ENCODE data around the gene GRIA1. TPM values are rescaled to one million over a fixed set of nuclear protein-coding genes. Genes with fewer than 3 reads are reported as not detected.
"Not testable (repeated sequence)": the region's sequence is repeated elsewhere in the genome, so short reads cannot be mapped to it uniquely, and the experiment has no call there.

The GRIA1 gene
- total RNA-seq, 1 donor from 2014 or later = 0.55 TPM

GRCh38 chr5:153824909-153825308 lies 334.4 kb downstream of the GRIA1 start:
- DNase-seq (ENCODE audit: low spot score) = no peak
- H3K36me3 Mint-ChIP-seq (ENCODE audit: low read depth) = no peaks in the 10 kb centered on the region
- no peak overlapping the region for H3K27ac Mint-ChIP-seq (ENCODE audit: unreplicated experiment)
- peaks cover 15% of the 10 kb centered on the region for H3K4me1 Mint-ChIP-seq (ENCODE audit: low read depth)
- peaks cover 3% of the 10 kb centered on the region for H3K9me3 Mint-ChIP-seq (ENCODE audit: low read depth)
- no peak overlapping the region for H3K4me3 Mint-ChIP-seq (ENCODE audit: unreplicated experiment)
- no peak for TF ChIP-seq CTCF (IDR thresholded peaks at IDR 0.05)
- H3K27me3 Mint-ChIP-seq (ENCODE audit: low read depth) = no peaks in the 10 kb centered on the region

- H3K4me3 Mint-ChIP-seq (ENCODE audit: unreplicated experiment) = no peak overlapping the region
- H3K9me3 Mint-ChIP-seq (ENCODE audit: low read depth) = peaks cover 3% of the 10 kb centered on the region
- TF ChIP-seq CTCF (IDR thresholded peaks at IDR 0.05) = peak; percentile 46
- no peak for DNase-seq (ENCODE audit: low spot score)
- H3K4me1 Mint-ChIP-seq (ENCODE audit: low read depth) = peaks cover 15% of the 10 kb centered on the region
- H3K27ac Mint-ChIP-seq (ENCODE audit: unreplicated experiment) = no peak overlapping the region
- no peaks in the 10 kb centered on the region for H3K27me3 Mint-ChIP-seq (ENCODE audit: low read depth)
- H3K36me3 Mint-ChIP-seq (ENCODE audit: low read depth) = no peaks in the 10 kb centered on the region
These were observed 336.9 kb downstream of the GRIA1 start for GRCh38 chr5:153827397-153827796.

GRCh38 chr5:153829510-153830065 lies 339.1 kb downstream of the GRIA1 start:
- TF ChIP-seq CTCF (IDR thresholded peaks at IDR 0.05) = no peak
- Mint-ChIP-seq H3K4me1 (ENCODE audit: low read depth) (peaks cover 7% of the 10 kb centered on the region), H3K27me3 (ENCODE audit: low read depth) (no peaks in the 10 kb centered on the region), H3K9me3 (ENCODE audit: low read depth) (peaks cover 3% of the 10 kb centered on the region), H3K36me3 (ENCODE audit: low read depth) (no peaks in the 10 kb centered on the region), H3K4me3 (ENCODE audit: unreplicated experiment) (no peak overlapping the region), H3K27ac (ENCODE audit: unreplicated experiment) (no peak overlapping the region)
- DNase-seq (ENCODE audit: low spot score) = no peak

- H3K4me1 Mint-ChIP-seq (ENCODE audit: low read depth) = no peaks in the 10 kb centered on the region
- H3K4me3 Mint-ChIP-seq (ENCODE audit: unreplicated experiment) = no peak overlapping the region
- no peaks in the 10 kb centered on the region for H3K36me3 Mint-ChIP-seq (ENCODE audit: low read depth)
- DNase-seq (ENCODE audit: low spot score) = no peak
- H3K9me3 Mint-ChIP-seq (ENCODE audit: low read depth) = peaks cover 3% of the 10 kb centered on the region
- TF ChIP-seq CTCF (IDR thresholded peaks at IDR 0.05) = no peak
- no peaks in the 10 kb centered on the region for H3K27me3 Mint-ChIP-seq (ENCODE audit: low read depth)
- no peak overlapping the region for H3K27ac Mint-ChIP-seq (ENCODE audit: unreplicated experiment)
These were observed 341.5 kb downstream of the GRIA1 start for GRCh38 chr5:153831973-153832372.

- TF ChIP-seq CTCF (IDR thresholded peaks at IDR 0.05) = no peak
- H3K4me3 Mint-ChIP-seq (ENCODE audit: unreplicated experiment) = no peak overlapping the region
- no peaks in the 10 kb centered on the region for H3K36me3 Mint-ChIP-seq (ENCODE audit: low read depth)
- DNase-seq (ENCODE audit: low spot score) = no peak
- H3K4me1 Mint-ChIP-seq (ENCODE audit: low read depth) = no peaks in the 10 kb centered on the region
- H3K9me3 Mint-ChIP-seq (ENCODE audit: low read depth) = no peaks in the 10 kb centered on the region
- no peak overlapping the region for H3K27ac Mint-ChIP-seq (ENCODE audit: unreplicated experiment)
- H3K27me3 Mint-ChIP-seq (ENCODE audit: low read depth) = no peaks in the 10 kb centered on the region
These were observed 345.5 kb downstream of the GRIA1 start for GRCh38 chr5:153835891-153836515.

GRCh38 chr5:153849303-153850113 lies 359.0 kb downstream of the GRIA1 start:
- not testable (repeated sequence) for H3K36me3 Mint-ChIP-seq (ENCODE audit: low read depth); H3K27ac Mint-ChIP-seq (ENCODE audit: unreplicated experiment); H3K4me3 Mint-ChIP-seq (ENCODE audit: unreplicated experiment); DNase-seq (ENCODE audit: low spot score); H3K27me3 Mint-ChIP-seq (ENCODE audit: low read depth)
- Mint-ChIP-seq H3K9me3 (ENCODE audit: low read depth) (peaks cover 21% of the 10 kb centered on the region), H3K4me1 (ENCODE audit: low read depth) (peaks cover 14% of the 10 kb centered on the region)

Data from chondrocyte (in vitro differentiated cells).